Stimulated activated CD4-positive, alpha-beta T cell treated with anti-CD3 and anti-CD28 coated beads, Interleukin-4, amount 100 ng/mL, for 24 hours (primary cell): ENCODE results near the gene SRP72.
A peak's percentile ranks its signal among the peaks of the same experiment; 100 is the strongest.

ENCODE experiments used
- DNase-seq: peaks from one replicate; pipeline ENCODE4 v3.0.0-alpha.2; 2020

The SRP72 gene

GRCh38 chr4:56466296-56466761, 1.1 kb upstream of the SRP72 start:
- peak; percentile 7 for DNase-seq

- DNase-seq = no peak
These were observed 520 bp upstream of the SRP72 start for GRCh38 chr4:56466910-56467283.

- no peak for DNase-seq
These were observed 643 bp downstream of the SRP72 start for GRCh38 chr4:56468097-56468422.

DNA sequence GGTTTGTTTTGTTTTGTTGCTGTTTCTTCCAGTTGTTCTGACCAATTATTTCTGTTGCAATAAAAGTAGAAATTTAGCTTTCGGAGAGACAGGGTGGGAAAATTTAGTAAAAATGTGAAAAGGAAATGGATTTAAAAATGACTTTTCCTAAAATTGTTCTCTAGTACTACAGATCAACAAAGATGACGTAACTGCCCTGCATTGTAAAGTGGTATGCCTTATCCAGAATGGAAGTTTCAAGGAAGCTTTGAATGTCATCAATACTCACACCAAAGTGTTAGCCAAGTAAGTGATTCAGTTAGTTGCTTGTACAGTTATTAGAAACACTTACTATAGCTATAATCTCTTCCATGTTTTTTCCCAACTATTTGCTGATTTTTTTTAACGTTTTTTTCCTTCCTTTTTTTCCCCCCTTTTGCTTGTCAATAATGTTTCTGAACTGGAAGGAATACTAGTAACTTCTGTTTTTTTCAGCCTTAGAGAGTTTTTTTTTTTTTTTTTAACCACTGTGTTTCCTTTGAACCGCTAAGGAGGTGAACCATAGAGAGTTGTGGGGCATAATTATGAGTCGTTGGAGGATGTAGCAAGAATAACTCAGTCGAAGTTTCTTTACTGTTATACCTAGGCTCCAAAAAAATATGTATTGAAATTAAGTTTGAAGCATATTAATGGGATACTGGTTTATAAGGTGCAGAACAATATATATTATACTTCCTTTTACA, 2.2 kb downstream of the SRP72 start:
- no peak for DNase-seq

DNA sequence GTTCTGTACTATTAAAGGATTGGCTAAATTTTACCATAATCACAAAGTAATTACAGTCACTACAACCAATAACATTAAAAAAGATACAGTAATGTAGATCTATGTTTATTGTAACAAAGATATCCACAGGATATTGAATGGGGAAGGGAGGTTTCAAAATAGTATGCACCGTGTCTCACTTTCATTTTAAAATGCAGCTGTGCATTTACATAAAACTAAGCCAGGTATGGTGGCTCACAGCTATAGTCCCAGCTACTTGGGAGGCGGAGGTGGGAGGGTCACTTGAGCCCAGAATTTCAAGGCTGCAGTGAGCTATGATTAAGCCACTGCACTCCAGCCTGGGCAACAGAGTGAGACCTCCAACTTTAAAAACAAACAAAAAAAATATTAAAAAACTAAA, 8.5 kb downstream of the SRP72 start:
- no peak for DNase-seq

- no peak for DNase-seq
These were observed 9.8 kb downstream of the SRP72 start for GRCh38 chr4:56477192-56477702.

DNA sequence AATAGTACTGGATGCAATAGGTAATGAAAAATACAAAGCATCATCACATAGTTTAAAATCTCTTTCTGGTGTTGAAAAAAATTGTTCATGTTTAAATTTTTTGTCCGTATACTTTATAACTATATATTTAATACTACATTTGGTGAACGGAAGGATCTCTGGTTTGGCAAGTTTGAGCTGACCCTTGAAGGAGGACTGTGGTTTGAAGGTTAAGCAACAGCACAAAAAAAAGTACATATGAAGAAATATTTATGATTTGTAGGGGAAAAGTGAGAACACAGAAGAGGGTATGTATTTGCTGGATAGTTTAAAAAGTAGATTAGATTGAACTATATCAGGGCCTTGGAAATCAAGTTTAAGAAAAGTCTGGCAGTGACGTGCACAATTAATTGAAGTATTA, 13.3 kb downstream of the SRP72 start:
- DNase-seq = no peak

DNA sequence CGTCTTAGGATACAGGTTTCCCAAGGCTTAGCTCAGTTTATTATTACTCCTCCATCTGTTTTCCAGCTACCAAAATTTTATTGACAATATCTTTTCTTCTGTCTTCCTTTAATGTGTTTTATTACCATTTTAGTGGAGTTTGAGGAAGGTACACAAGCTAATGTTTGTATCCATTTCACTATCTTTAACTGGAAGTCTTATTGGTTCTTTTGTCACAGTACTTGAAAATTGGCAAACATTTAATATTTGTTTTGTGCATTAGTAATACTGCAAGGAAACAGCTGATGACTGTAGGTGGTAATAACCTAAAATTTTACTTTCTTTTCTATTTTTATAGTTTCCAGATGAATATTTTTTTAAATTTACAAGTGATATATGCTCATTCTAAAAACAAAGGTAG, 28.8 kb downstream of the SRP72 start:
- DNase-seq = no peak

- DNase-seq = peak; percentile 47
These were observed 38.1 kb downstream of the SRP72 start, which contains the start of gene ARL9 for GRCh38 chr4:56505269-56506130. Gene ARL9, plus strand, starts transcription at chr4:56505791. Its CDS starts 72 bp downstream, at chr4:56505863.

DNA sequence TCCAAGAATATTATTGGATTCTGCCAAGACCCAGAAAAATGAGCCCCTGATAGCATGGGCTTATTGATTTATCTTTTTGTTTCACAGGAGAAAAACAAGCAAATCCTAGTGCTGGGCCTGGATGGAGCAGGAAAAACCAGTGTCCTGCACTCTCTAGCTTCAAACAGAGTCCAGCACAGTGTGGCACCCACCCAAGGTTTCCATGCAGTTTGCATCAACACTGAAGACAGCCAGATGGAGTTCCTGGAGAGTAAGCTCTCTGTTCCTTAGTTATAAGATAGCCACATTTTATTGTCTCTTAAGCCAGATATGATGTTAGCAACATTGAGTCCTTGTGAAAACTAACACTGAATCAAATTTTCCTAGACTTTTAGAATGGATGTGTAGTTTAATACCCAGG, 43.7 kb downstream of the SRP72 start:
- no peak for DNase-seq

DNA sequence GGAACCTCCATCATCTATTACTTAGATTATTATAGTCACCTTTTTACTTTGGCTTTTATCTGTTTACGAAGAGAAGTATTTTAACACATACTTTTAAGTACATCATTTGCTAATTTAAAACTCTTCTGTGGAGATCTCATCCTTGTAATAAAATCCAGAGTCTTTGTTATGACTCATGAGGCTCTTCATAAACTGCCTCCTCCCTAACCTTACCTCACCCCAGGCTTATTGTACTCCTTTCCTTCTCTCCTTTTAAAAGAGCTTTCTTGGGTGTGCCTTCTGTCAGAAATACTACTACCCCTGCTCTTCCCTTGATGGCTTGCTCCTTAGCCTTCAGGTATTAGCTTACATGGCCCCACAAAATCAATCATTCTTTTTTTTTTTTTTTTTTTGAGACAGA, 44.7 kb downstream of the SRP72 start:
- DNase-seq = no peak

- no peak for DNase-seq
These were observed 46.1 kb downstream of the SRP72 start for GRCh38 chr4:56513517-56513916.

DNA sequence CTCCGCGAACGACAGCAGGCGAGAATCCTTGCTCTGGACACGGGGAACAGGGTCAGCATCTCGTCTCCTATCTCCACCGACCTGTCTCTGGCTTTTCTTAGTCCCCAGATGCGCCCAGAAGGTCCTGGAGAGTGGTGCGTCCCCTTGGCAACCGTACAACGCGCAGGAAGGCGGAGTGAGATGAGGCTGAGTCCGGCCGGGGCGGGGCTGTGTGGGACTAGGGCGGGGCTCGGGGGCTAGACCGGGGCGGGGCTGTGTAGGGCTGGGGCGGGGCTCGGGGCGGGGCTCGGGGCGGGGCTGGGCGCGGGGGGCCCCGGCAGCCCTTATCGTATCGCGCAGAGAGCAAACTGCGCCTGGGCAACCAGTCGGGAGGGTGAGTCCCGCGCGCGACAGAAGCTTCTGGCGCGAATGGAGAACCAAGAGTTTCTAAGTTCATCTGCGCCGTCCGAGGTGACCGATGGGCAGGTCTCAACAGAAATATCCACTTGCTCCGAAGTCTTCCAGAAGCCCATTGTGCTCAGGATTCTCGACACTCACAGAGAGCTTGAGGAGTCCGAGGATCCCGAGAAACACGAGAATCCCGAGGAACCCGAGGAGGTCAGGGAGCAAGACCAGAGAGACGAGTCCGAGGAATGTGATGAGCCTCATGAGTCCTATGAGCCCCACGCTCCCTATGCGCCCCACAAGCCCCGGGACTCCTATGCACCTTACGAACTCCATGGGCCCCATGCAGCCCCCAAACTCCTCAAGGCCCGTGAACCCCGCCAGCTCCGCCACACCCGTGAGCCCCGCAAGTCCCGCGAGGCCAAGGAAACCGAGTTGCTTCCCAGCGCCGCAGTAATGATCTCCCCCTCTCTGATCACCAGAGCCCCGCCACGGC, 63.1 kb downstream of the SRP72 start:
- DNase-seq = peak; percentile 84

GRCh38 chr4:56531149-56531770, 63.8 kb downstream of the SRP72 start:
- DNase-seq = no peak

- DNase-seq = no peak
These were observed 64.4 kb downstream of the SRP72 start for GRCh38 chr4:56531823-56532222.

DNA sequence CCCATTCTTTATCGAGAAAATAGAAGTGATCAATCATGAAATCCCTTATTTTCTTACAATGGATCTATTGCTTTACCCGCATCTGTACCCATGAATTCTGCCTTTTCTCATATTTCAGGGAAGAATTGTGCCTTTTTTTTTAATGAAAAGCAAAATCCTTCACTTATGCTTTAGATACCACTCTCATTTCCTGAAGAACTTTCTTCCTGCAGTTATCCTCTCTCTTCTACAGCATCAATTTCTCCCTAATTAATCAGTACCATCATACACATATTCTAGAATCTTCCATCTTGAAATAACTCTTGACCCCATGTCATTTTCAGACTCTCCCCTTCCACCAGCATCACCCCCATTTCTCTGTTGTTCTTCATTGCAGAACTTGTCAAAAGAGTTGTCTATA, 64.8 kb downstream of the SRP72 start:
- no peak for DNase-seq

DNA sequence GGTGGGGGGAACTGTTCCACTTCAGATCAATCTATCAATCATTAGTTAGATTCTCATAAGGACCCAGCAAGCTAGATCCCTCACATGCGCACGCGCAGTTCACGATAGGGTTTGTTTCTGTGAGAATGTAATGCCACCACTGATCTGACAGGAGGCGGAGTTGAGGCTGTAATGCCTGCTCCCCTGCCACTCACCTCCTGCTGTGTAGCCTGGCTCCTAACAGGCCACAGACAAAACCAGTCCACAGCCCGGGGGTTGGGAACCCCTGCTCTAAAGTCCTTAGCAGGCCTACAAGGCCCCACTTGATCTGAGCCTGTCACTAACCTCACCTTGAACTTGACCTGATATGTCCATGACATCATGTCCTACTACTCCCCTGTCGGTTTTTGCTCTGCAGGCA, 68.5 kb downstream of the SRP72 start:
- no peak for DNase-seq

- DNase-seq = no peak
These were observed 69.7 kb downstream of the SRP72 start for GRCh38 chr4:56537147-56537546.

DNA sequence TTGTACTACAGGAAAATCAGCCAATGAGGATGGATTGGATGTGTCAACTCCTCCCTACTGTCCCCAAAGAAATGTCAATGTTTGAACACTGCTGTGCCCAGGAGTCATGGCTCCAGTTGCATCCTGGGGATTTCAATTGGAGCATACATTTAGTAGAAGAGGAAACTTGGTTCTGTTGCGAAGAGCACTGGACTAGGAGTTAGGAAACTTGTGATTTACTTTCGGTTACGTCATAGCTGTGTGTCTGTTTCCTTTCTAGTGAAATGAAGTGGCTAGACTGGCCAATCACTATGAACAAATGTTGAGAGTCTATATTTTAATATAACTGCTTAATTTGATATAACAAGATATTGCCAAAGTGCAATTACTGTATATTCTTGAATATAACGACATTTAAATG, 73.4 kb downstream of the SRP72 start:
- no peak for DNase-seq

DNA sequence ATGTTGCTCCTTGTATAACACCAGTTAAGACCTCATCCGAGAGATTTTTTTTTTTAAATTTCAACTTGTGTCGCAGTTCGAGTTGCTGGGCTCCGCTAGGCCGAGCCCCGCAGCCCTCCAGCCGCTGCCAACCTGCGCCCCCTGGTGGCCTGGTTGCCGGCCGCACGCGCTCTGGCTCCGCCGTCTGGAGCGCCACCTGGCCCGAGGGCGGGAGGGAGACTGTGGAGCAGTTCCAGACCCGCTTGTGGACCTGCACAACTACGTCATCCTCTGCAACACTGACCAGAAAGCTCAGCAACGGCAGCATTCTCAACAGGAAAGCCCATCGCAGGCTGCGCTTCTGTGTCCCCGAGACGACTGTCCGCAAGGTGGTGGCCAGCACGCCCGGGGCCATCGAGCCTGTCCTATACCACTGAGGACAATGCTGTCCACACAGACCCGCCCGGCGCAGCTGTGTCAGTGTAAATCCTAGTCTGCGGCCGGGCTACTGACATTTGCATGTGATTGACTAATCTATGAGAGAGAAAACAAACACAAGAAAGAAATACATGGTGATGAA, 77.2 kb downstream of the SRP72 start:
- DNase-seq = peak; percentile 86

GRCh38 chr4:56550642-56551041, 83.2 kb downstream of the SRP72 start:
- no peak for DNase-seq

DNA sequence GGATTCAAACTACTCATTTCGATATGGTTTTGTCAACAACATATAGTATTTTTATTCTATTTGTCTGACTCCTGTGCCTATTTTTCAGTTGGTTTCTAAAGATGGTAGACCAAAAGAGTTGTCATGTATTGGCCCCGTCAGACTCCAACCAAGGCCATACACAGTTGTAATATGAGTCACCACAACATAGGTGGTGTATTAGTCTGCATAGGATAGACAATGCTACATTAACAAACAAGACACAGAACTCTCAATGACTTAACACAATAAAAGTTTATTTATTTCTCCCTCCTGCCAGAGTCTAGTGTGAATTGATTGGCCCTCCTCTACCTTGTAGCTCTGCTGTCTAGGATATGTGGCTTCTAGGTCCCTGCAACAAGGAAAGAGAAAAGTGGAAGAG, 84.1 kb downstream of the SRP72 start:
- DNase-seq = no peak
